ENCODE results near the gene IFT57. TPM values are rescaled to one million over a fixed set of nuclear protein-coding genes. Genes with fewer than 3 reads are reported as not detected.

The IFT57 gene
- total RNA-seq, 1 donor from 2014 or later: 31.4 TPM

Other genes starting within 250 kb of the IFT57 start
- gene CD47, start 131.4 kb downstream of the IFT57 start, total RNA-seq (ENCODE audit: unreplicated experiment): 89.6 TPM
- not detected for gene HHLA2, start 74.1 kb upstream of the IFT57 start, total RNA-seq (ENCODE audit: unreplicated experiment)

All from endothelial cell (in vitro differentiated cells).